ENCODE data around the gene SYVN1.

SYVN1 gene

DNA sequence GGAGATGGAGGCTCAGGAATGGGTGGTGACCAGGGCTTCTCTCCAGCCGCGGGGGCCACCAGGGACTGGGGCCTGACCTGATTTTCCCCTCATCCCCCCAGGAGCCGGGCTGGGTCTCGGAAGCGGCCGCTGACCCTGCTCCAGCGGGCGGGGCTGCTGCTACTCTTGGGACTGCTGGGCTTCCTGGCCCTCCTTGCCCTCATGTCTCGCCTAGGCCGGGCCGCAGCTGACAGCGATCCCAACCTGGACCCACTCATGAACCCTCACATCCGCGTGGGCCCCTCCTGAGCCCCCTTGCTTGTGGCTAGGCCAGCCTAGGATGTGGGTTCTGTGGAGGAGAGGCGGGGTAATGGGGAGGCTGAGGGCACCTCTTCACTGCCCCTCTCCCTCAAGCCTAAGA is 46.5 kb downstream of the SYVN1 start:
- DNase-seq (ENCODE audit: low read depth in 2 of 2): no peak

DNA sequence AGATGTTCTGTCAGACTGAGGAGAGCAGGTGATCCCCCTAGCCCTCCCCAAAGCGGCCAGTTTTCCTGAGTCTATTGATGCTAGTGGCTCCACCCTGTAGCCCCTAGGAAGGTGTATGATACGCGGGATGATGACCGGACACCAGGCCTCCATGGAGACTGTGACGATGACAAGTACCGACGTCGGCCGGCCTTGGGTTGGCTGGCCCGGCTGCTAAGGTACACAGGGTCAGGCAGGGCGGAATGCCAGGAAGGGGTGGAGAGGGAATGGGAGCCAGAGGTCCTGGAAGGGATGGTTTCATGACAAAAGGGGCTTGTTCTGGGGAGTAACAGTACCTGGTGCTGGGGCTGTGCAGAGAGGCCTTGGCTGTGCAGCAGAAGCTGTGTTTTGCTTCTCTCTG is 47.1 kb downstream of the SYVN1 start:
- DNase-seq (ENCODE audit: low read depth in 2 of 2): no peak

DNA sequence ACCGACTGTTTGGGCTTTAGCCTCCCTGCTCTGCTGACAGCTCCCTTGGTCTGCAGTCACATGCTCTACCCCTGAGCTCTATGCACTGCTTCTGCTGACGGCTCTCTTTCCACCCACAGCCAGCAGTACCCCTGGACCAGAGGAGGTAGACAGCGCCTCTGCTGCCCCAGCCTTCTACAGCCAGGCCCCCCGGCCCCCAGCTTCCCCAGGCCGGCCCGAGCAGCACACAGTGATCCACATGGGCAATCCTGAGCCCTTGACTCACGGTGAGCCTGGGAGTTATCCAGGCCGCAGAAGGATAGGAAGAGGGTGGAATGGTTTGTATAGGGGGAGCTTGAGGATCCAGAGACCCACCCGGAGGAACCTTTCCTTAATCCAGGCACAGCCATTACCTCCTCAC is 47.5 kb downstream of the SYVN1 start:
- DNase-seq (ENCODE audit: low read depth in 2 of 2): no peak

DNA sequence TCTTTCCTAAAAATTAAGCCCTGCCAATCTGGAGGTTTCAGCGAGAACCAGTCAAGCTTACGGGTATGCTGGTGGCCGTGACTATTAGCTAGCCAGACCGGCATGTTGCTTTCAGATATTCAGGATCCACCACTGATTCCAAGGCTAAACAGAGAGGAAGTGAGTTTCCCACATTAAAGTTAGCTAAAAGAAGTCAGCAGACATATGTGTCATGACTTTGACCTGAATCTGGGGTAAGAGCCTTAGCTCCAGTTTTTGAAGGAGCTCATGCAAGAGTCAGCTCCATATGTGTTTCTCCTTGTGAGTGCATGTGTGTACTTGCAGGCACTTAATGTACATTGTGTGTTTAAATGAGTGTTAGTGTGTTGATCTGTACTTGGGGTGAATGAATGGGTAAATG is 48.9 kb downstream of the SYVN1 start:
- DNase-seq (ENCODE audit: low read depth in 2 of 2): no peak

DNA sequence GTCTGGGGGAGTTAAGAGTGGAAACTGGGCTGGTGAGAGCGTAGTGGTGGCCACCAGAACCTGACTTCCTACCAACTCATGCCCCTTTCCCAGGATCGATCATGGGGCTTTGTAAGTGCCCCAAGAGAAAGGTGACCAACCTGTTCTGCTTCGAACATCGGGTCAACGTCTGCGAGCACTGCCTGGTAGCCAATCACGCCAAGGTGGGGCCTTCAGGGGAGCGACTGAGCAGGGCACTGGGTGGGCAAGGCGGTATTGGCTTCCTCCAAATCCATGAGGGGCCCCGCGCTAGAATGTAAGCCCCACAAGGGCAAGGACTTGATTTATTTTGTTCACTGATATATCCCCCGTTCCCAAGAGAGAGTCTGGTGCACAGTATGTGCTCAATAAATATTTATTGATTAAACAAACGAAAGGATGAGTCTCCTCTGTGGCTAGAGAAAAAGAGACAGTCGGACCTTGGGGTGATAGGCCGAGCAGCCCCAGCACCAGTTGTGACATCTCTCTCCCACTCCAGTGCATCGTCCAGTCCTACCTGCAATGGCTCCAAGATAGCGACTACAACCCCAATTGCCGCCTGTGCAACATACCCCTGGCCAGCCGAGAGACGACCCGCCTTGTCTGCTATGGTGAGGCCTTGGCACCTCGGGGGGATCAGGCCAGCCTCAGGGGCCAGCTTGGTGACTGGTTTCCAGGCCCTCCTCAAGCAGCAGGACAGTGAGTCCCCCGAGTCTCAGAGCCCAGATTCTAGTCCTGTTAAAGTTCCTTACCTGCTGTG is 49.5 kb downstream of the SYVN1 start:
- DNase-seq (ENCODE audit: low read depth in 2 of 2): no peak

DNA sequence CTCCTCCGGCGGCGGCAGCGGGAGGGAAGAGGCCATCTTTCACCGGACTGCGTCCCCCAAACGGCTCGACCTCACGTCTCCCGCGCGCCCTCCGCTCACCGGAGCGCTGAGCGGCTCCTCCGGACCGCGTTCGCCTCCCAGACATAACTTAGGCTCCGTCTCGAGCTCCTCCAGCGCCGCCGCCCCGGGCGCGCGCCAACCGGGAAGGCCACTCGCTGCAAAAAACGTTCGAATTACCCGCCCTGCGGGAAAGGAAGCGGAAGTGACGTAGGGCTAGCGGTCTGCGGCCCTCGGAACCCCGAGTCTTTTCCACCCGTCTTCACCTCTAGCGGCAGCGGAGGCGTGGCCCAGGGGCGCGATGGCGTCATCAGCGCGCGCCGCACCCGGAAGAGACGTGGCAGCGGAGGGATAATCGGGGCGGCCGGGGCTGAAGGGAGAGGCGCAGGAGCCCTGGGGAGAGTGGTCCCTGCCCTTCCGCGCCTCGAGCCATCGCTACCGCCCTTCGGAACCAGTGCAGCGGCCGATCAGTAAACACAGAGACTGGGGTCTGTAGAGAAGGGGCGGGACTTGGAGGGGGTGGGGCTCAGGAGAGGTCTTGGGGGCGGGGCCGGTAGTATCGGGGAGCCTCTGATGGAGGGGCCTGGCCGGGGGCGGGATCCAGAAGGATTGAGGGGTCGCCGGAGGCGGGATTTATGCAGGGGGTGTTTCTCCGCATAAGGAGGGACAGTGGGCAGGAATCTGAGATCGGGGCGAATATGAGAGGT is 50.3 kb downstream of the SYVN1 start, which contains the start of the genes CDCA5 and ZFPL1:
CDCA5 (minus strand) TSS at position 207 of the 764 bp plus-strand sequence; CDS start at position 145, 62 bp downstream.
ZFPL1 (plus strand) TSS at position 389 of the 764 bp plus-strand sequence. CDS start 477 bp downstream, outside the sequence.
- DNase-seq (ENCODE audit: low read depth in 2 of 2): peak; percentile 94 to 95

DNA sequence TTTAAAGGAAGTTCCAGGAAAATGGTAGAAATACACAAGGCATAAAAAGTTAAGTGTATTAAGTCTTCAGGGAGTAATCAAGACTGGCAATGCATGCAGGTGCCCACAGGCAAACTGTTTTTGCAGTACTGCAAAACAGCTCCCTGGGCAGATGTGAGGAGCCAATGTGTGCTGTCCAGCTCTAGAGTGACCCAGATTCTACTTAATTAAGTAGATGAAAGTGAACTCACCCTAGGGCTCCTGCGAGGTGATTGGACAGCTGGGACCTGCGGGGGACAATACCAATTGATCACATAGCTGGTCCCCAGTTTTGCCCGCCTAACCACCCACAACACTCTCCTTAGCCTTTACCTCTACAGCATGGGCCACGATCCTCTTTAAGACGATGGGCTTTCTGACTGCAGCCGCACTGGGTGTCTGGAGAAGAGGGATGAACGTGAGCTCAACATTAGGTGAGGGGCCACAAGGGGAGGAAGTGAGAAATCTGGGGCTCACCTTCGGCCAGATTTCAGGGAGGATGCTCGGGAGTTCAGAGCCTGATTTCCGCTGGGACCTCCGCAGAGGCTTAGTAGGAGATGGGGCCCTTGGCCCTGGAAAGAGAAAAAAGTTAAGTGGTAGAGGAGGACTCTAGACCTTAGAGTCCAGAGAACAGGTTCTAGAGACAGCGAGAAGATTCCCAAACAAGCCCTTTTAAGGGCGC is 51.0 kb downstream of the SYVN1 start:
- no peak for DNase-seq (ENCODE audit: low read depth in 2 of 2)

DNA sequence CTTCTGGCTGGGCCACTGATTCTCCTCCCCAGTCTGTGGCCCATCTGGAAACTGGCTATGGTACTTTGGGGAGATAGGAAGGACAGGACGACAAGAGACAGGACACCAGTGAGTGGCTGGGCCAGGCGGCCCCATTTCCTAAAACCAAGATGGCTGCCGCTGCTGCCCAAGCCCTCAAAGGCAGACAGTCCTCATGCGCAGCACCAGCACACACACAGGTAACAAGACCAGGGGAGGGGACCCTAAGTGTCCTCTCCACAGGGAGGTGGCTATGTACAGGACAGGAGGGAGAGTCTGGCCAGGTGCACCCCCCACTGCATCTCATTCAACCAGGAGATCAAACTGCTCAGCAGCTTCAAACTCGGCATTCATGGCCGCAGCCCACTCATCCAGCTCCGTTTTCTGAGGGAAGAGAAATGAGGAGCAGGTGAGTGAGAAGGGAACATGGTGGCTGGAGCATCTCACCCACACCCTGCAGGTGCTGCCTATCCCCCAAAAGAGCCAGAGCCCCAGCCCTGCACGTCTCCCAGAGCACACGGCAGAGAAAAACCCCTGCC is 55.5 kb downstream of the SYVN1 start:
- no peak for DNase-seq (ENCODE audit: low read depth in 2 of 2)

DNA sequence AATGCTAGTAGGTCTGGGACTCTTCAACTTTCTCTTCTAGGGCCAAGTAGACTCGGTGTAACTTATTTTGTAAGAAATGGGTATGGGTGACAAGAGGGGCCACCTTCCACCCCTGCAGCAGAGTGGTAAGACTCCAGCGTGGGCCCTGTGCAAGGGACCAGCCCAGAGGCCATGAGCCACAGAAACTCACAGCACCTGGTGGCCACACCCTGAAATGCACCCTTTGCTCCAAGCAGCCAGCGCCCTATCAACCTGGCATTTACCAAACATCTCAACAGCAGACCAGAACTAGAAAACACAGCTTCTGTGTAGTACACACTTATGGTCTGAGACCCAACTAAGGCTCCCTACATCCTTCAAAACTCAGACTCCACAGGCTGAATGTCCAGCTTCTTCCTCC is 56.2 kb downstream of the SYVN1 start:
- DNase-seq (ENCODE audit: low read depth in 2 of 2): peak; percentile 34 to 53

DNA sequence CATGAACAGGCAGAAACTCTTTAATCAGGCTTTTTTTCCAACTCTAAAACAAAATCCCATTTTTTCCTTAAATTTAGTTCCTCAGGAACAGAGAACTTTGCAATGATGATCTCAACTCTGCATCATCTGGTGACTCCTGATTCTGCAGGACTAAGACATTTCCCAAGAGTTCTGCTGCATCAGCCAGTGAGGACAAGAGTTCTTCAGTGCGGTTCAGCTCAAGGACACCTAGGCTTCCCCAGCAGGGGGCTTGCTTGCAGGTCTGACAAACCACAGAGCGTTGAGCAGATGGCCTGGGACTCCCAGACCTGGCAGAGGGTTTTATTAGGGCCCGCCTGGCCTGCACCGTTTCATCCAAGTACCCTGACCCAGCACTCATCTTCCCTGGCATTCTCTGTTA is 56.9 kb downstream of the SYVN1 start:
- no peak for DNase-seq (ENCODE audit: low read depth in 2 of 2)

Data from stimulated activated CD4-positive, alpha-beta T cell treated with anti-CD3 and anti-CD28 coated beads, Interleukin-15, amount 100 ng/mL, for 48 hours (primary cell).